K562 (cell line): ENCODE results near the gene MID2. TPM values are rescaled to one million over a fixed set of nuclear protein-coding genes. Genes with fewer than 3 reads are reported as not detected.

ENCODE experiments used
- CBFA2T2 ChIP-seq: fragments of 450-650 bp; conservative IDR thresholded peaks from 2 replicates; pipeline ENCODE4 v1.6.1; 2017; ENCODE audit warnings: mild to moderate bottlenecking
- HINFP ChIP-seq: fragments of 450-650 bp; conservative IDR thresholded peaks from 2 replicates; pipeline ENCODE4 v1.6.1; 2016; ENCODE audit warnings: missing genetic modification characterization, low read depth, mild to moderate bottlenecking, control low read depth, missing compliant biosample characterization
- NCOR1 ChIP-seq: fragments of 450-650 bp; IDR thresholded peaks from 2 replicates; pipeline ENCODE4 v1.6.1; 2016; ENCODE audit warnings: mild to moderate bottlenecking, moderate library complexity
- REST ChIP-seq, 2 experiments: fragments of 450-650 bp; formaldehyde crosslinking in 1 of 2; IDR thresholded peaks; 2 replicates each; pipeline versions ENCODE4 v1.4.0 to v1.6.1; 2014 to 2020; ENCODE audit warnings: mild to moderate bottlenecking in 2 of 2, borderline replicate concordance in 1 of 2, low read depth in 1 of 2
- STAG1 ChIP-seq: sonication (generic); formaldehyde crosslinking; IDR thresholded peaks from 2 replicates; pipeline ENCODE4 v1.5.0; 2020; ENCODE audit warnings: missing genetic modification reagents, borderline replicate concordance
- ZBTB40 ChIP-seq, 2 experiments: fragments of 450-650 bp in 1 of 2; sonication (generic) in 1 of 2; formaldehyde crosslinking in 1 of 2; IDR thresholded peaks; 2 replicates each; pipeline versions ENCODE4 v1.7.1 to v1.9.0; 2016 to 2022; ENCODE audit warnings: inconsistent platforms in 1 of 2, mild to moderate bottlenecking in 1 of 2, missing genetic modification reagents in 1 of 2
- polyA plus RNA-seq, 8 experiments: library from polyadenylated mRNA; depleted of rRNA in 4 of 8; stranded (reverse) in 5 of 8; unstranded in 3 of 8; fragments of >200 nt; fragmentation: Nextera tagmentation in 2 of 8; fragmentation: Illumina TruSeq in 1 of 8; extraction: Ambion mirVana in 2 of 8; extraction: Trizol in 1 of 8; gene quantifications; 2 replicates each; pipeline versions ENCODE4 v1.2.1 to v1.2.3, GENCODE V29; 2011 to 2014; ENCODE audit warnings: inconsistent platforms in 1 of 8, missing spikeins in 1 of 8
- total RNA-seq, 7 experiments: library from RNA; depleted of rRNA in 6 of 7; stranded (reverse); fragments of >200 nt in 6 of 7; fragmentation: Illumina TruSeq in 2 of 7; extraction: Trizol in 2 of 7; gene quantifications; 2 replicates each; pipeline versions ENCODE4 v1.2.1 to v1.2.3, GENCODE V29; 2011 to 2021; ENCODE audit warnings: low replicate concordance in 1 of 7

MID2 gene
- total and polyA plus RNA-seq, 9 of the 15 experiments (the other 6 are each of a cell fraction or from before 2014, with no cell fraction given): 0.07 TPM; not detected in 8

- TF ChIP-seq HINFP (tag): peak; percentile 59; the same call in 1 of the 2 replicates
- peak; percentile 79 for TF ChIP-seq REST (IDR thresholded peaks at IDR 0.05; ENCODE audit: borderline replicate concordance)
- no peak for TF ChIP-seq REST (CRISPR knock-in tag; IDR thresholded peaks at IDR 0.05; ENCODE audit: low read depth)
- no peak for TF ChIP-seq ZBTB40 (IDR thresholded peaks at IDR 0.05)
- TF ChIP-seq ZBTB40 (CRISPR knock-in tag; IDR thresholded peaks at IDR 0.05): no peak
- no peak for TF ChIP-seq NCOR1
- TF ChIP-seq STAG1 (CRISPR knock-in tag): peak; percentile 59; the same call in 1 of the 2 replicates
- no peak for TF ChIP-seq CBFA2T2
Measured at GRCh38 chrX:107776649-107777535, 48.8 kb upstream of the MID2 start (continued).
